ENCODE data around the gene PIK3C3.

- TF ChIP-seq EP300 (IDR thresholded peaks at IDR 0.05; ENCODE audit: borderline replicate concordance in 1 of 2, low read depth in 1 of 2, low read length in 1 of 2) (no peak), RFX5 (IDR thresholded peaks at IDR 0.05; ENCODE audit: low read length) (no peak), FOSL2 (IDR thresholded peaks at IDR 0.05; ENCODE audit: borderline replicate concordance, low read depth) (no peak), YY1 (IDR thresholded peaks at IDR 0.05; ENCODE audit: low read depth) (no peak), CTCF (IDR thresholded peaks at IDR 0.05) (no peak), POLR2AphosphoS5 (IDR thresholded peaks at IDR 0.05; ENCODE audit: low read depth, low read length) (no peak), IRF3 (IDR thresholded peaks at IDR 0.05; ENCODE audit: low read depth, low read length) (no peak), EZH2phosphoT487 (IDR thresholded peaks at IDR 0.05; ENCODE audit: borderline replicate concordance, low read depth) (no peak), USF2 (IDR thresholded peaks at IDR 0.05; ENCODE audit: borderline replicate concordance, low read depth, low read length) (no peak), RAD21 (IDR thresholded peaks at IDR 0.05; ENCODE audit: low read length) (no peak), TEAD4 (IDR thresholded peaks at IDR 0.05; ENCODE audit: borderline replicate concordance, insufficient read depth) (no peak)
Measured at GRCh38 chr18:42029092-42029491, 74.1 kb downstream of the PIK3C3 start.

Measured in SK-N-SH (cell line).